Neural crest cell (in vitro differentiated cells): ENCODE results near the gene C2orf92. TPM values are rescaled to one million over a fixed set of nuclear protein-coding genes. Genes with fewer than 3 reads are reported as not detected.

ENCODE experiments used
- DNase-seq: peaks from one replicate; pipeline ENCODE4 v3.0.0; 2021; ENCODE audit warnings: low read depth, mixed read lengths, low spot score
- H3K27ac Mint-ChIP-seq: one replicate; pipeline ENCODE4 v1.8.0; 2021; ENCODE audit warnings: mild to moderate bottlenecking, mixed read lengths; ENCODE audit not compliant: unreplicated experiment
- H3K27me3 Mint-ChIP-seq: 2 replicates; pipeline ENCODE4 v1.8.0; 2021; ENCODE audit warnings: low read depth, mild to moderate bottlenecking, mixed read lengths
- H3K36me3 Mint-ChIP-seq: 2 replicates; pipeline ENCODE4 v1.8.0; 2021; ENCODE audit warnings: low read depth, mild to moderate bottlenecking, mixed read lengths
- H3K4me1 Mint-ChIP-seq: 2 replicates; pipeline ENCODE4 v1.8.0; 2021; ENCODE audit warnings: mixed read lengths
- H3K4me3 Mint-ChIP-seq: one replicate; pipeline ENCODE4 v1.8.0; 2021; ENCODE audit warnings: mild to moderate bottlenecking, mixed read lengths
- H3K9me3 Mint-ChIP-seq: 2 replicates; pipeline ENCODE4 v1.8.0; 2021; ENCODE audit warnings: mixed read lengths
- total RNA-seq: library from RNA; stranded (reverse); gene quantifications from 2 replicates; pipeline ENCODE4 v1.2.1, GENCODE V29; 2021
- TF ChIP-seq, protein P1 (sequence below): fragments of 200-600 bp; sonication (generic); conservative IDR thresholded peaks from 2 replicates; pipeline ENCODE4 v1.5.0; 2021; ENCODE audit warnings: antibody characterized with exemption, mild to moderate bottlenecking

C2orf92 gene
- total RNA-seq, 1 donor from 2014 or later = 10.3 TPM

DNA sequence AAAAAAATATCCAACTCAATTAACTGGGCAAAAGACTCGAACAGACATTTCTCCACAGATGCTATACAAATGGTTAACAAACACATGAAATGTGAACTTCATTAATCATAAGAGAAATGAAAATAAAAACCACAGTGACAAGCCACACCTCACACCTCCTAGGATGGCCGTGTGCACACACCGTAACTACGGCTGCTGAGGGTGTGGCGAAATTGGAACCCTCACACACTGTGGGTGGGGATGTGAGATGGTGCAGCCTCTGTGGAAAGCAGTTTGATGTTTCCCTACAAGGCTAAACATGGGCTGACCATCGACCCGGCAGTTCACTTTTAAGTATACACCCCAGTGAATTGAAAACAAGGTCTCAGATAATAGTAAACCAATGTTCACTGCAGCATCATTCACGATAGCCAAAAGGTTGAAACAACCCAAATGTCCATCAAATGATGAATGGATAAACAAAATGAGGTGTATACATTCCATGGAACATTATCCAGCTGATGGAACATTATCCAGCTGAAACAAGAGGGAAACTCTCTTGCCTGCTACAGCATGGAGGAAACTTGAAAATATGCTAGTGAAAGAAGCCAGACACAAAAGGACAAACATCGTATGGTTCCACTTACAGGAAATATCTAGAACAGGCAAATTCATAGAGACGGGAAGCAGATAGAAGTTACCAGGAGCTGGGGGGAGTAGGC is 76.1 kb downstream of the C2orf92 start:
- H3K27ac Mint-ChIP-seq = no peak overlapping the region
- H3K27me3 Mint-ChIP-seq = peaks cover 3% of the 10 kb centered on the region

DNA sequence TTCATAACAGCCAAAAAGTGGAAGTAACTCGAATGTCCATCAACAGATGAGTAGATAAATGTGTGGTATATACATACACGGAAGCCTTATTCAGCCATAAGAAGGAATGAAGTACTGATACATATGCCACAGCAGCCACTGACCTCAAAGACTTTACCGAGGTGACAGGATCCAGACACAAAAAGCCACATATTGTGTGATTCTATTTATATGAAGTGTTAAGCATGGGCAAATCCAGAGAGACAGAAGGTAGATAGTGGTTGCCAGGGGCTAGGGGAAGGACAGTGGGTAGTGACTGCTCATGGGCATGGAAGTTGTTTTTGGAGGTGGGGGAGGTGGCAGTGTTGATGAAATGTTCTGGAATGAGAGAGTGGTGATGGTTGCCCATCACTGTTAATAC is 77.8 kb downstream of the C2orf92 start:
- H3K27ac Mint-ChIP-seq = peak overlapping the region; percentile 6
- H3K4me1 Mint-ChIP-seq = peaks cover 27% of the 10 kb centered on the region
- no peak for DNase-seq
- no peak overlapping the region for H3K4me3 Mint-ChIP-seq
- H3K36me3 Mint-ChIP-seq = peaks cover 15% of the 10 kb centered on the region
- no peaks in the 10 kb centered on the region for H3K9me3 Mint-ChIP-seq
- TF ChIP-seq, protein P1, sequence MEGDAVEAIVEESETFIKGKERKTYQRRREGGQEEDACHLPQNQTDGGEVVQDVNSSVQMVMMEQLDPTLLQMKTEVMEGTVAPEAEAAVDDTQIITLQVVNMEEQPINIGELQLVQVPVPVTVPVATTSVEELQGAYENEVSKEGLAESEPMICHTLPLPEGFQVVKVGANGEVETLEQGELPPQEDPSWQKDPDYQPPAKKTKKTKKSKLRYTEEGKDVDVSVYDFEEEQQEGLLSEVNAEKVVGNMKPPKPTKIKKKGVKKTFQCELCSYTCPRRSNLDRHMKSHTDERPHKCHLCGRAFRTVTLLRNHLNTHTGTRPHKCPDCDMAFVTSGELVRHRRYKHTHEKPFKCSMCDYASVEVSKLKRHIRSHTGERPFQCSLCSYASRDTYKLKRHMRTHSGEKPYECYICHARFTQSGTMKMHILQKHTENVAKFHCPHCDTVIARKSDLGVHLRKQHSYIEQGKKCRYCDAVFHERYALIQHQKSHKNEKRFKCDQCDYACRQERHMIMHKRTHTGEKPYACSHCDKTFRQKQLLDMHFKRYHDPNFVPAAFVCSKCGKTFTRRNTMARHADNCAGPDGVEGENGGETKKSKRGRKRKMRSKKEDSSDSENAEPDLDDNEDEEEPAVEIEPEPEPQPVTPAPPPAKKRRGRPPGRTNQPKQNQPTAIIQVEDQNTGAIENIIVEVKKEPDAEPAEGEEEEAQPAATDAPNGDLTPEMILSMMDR = no peak
- no peaks in the 10 kb centered on the region for H3K27me3 Mint-ChIP-seq

More for the DNA sequence above, 76.1 kb downstream of the C2orf92 start:
- Mint-ChIP-seq H3K9me3 (no peaks in the 10 kb centered on the region), H3K4me1 (peaks cover 27% of the 10 kb centered on the region), H3K4me3 (no peak overlapping the region), H3K36me3 (peaks cover 19% of the 10 kb centered on the region)
- TF ChIP-seq, protein P1 = no peak
- DNase-seq = no peak

DNA sequence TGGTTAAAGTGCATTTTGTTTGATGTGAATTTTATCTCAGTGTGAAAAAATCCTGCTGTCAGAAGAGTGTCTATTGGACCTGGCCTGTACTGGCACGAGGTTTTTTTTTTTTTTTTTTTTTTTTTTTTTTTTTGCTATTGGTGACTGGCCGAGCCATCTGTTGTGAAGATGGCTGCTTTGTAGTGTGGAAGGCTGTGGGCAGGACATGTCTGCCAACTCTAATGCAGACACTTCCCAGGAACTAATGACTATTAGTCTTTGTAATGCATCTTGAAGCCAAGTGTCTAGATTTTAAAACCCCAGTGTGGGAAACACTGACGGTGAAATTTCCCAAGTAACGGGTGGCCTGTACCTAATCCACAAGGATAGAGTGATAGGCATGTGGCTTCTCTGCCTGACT is 78.2 kb downstream of the C2orf92 start:
- H3K36me3 Mint-ChIP-seq = peaks cover 15% of the 10 kb centered on the region
- peaks cover 31% of the 10 kb centered on the region for H3K4me1 Mint-ChIP-seq
- no peak for DNase-seq
- no peaks in the 10 kb centered on the region for H3K9me3 Mint-ChIP-seq
- H3K27me3 Mint-ChIP-seq = no peaks in the 10 kb centered on the region
- H3K27ac Mint-ChIP-seq = peak overlapping the region; percentile 6
- TF ChIP-seq, protein P1 = no peak
- H3K4me3 Mint-ChIP-seq = no peak overlapping the region

DNA sequence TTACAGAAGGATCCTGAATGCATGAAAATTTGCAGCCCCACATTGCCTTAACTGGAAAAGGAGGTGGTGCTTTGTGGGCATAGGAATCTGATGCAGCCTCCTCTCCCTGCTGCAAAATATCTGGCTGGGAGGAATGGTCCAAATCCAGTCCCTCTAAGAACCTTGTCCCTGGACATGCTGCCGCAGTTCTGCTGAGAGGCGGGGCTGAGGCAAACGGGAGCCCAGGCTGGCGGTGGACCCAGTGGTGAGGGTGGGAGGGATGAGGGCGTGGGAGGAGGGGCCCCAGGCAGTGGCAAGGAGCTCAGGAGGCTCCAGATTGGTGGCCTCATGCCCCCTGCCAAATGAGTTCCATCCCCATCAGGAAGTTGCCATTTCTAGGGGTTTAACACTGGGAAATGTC is 80.1 kb downstream of the C2orf92 start:
- H3K4me1 Mint-ChIP-seq = peaks cover 37% of the 10 kb centered on the region
- no peak overlapping the region for H3K4me3 Mint-ChIP-seq
- peaks cover 5% of the 10 kb centered on the region for H3K36me3 Mint-ChIP-seq
- H3K27ac Mint-ChIP-seq = peak overlapping the region; percentile 32
- TF ChIP-seq, protein P1 = no peak
- no peaks in the 10 kb centered on the region for H3K27me3 Mint-ChIP-seq
- DNase-seq = no peak
- no peaks in the 10 kb centered on the region for H3K9me3 Mint-ChIP-seq

DNA sequence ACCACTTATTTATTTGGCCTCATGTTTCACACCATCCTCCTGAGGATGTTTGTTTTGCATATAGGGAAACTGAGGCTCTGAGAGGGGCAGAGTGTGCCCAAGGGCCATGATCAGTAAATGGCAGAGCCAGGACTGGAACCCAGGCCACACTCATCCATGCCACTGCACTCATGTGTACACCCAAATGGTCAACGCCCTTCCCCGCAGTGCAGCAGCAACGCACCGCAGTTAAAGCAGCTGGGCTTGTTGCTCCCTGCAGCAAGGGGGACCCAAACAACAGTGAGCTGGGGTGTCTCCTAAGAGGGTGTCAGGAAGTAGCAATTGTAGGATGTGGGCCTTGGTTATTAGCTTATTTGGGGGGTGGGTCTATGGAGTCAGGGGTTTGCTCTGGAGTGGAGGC is 80.5 kb downstream of the C2orf92 start:
- H3K4me3 Mint-ChIP-seq = no peak overlapping the region
- no peak overlapping the region for H3K27ac Mint-ChIP-seq
- no peaks in the 10 kb centered on the region for H3K9me3 Mint-ChIP-seq
- TF ChIP-seq, protein P1 = no peak
- H3K4me1 Mint-ChIP-seq = peaks cover 37% of the 10 kb centered on the region
- no peak for DNase-seq
- H3K36me3 Mint-ChIP-seq = peaks cover 8% of the 10 kb centered on the region
- H3K27me3 Mint-ChIP-seq = no peaks in the 10 kb centered on the region
